HepG2 (cell line): ENCODE data around the gene OR14A16. TPM values are rescaled to one million over a fixed set of nuclear protein-coding genes. Genes with fewer than 3 reads are reported as not detected.

Experiments used
- ATAC-seq: fragments of 200-7000 bp; cut with Tn5 transposase; 3 replicates; pipeline ENCODE4 v1.9.1; 2020; ENCODE audit warnings: mild to moderate bottlenecking, moderate library complexity
- Bru-seq: library from RNA; stranded (reverse); fragments of 400-500 nt; gene quantifications from one replicate; lab custom pipeline; 2021; lab: Mats Ljungman, UMichigan
- BruChase-seq, 2 experiments: library from RNA; stranded (reverse); fragments of 400-500 nt; gene quantifications; one replicate each; lab custom pipeline; 2021; lab: Mats Ljungman, UMichigan
- BruUV-seq: library from RNA; stranded (reverse); fragments of 400-500 nt; replicated peaks from 2 replicates; lab custom pipeline; 2021; lab: Mats Ljungman, UMichigan
- CTCF ChIA-PET: fragments of 300-600 bp; formaldehyde crosslinking; extraction: SDS; loops from one replicate; lab custom pipeline; 2021; ENCODE audit warnings: low total read pairs, inconsistent platforms, low intra/inter-chr PET ratio; lab: Yijun Ruan, JAX
- POLR2A ChIA-PET: fragments of 350-600 bp; sonication (Branson Sonifier 250); formaldehyde crosslinking; loops from one replicate; lab custom pipeline; 2020; ENCODE audit warnings: antibody characterized with exemption, inconsistent platforms; lab: Yijun Ruan, JAX
- DNase-seq: peaks from one replicate; pipeline ENCODE4 v3.0.0-alpha.2; 2015; ENCODE audit warnings: low spot score
- FAIRE-seq: peaks from 3 replicates; lab custom pipeline; 2011; peaks lifted over from hg19 to GRCh38; lab: Jason Lieb, UNC
- H2AFZ ChIP-seq: one replicate; pipeline ENCODE4 v1.6.1; 2011; ENCODE audit warnings: low read length, inconsistent platforms
- H3K27ac ChIP-seq: fragments of 300-600 bp; 3 replicates; pipeline ENCODE4 v1.8.0; 2011; ENCODE audit warnings: mixed run types, mild to moderate bottlenecking, mixed read lengths, low read length, inconsistent platforms; ENCODE audit not compliant: insufficient read depth; ENCODE audit errors: extremely low read length
- H3K27me3 ChIP-seq, 2 experiments: fragments of 200-600 bp in 1 of 2; 2 replicates in 1 of 2; 3 replicates in 1 of 2; pipeline versions ENCODE4 v1.6.0 to v1.8.0; 2011; ENCODE audit warnings: low read length in 2 of 2, mild to moderate bottlenecking in 2 of 2, moderate library complexity in 2 of 2, inconsistent platforms in 1 of 2; ENCODE audit not compliant: insufficient read depth in 2 of 2, control insufficient read depth in 1 of 2
- H3K36me3 ChIP-seq, 2 experiments: fragments of 200-600 bp in 1 of 2; replicated peaks in 1 of 2; 2 replicates in 1 of 2; 3 replicates in 1 of 2; pipeline versions ENCODE4 v1.5.1 to v1.8.0; 2011; ENCODE audit warnings: low read length in 2 of 2, inconsistent platforms in 1 of 2; ENCODE audit not compliant: insufficient read depth in 2 of 2, control insufficient read depth in 1 of 2
- H3K4me1 ChIP-seq: 2 replicates; pipeline ENCODE4 v1.5.1; 2012; ENCODE audit warnings: low read length, inconsistent platforms; ENCODE audit not compliant: insufficient read depth
- H3K4me2 ChIP-seq: 2 replicates; pipeline ENCODE4 v1.6.0; 2011; ENCODE audit warnings: low read depth, low read length, inconsistent platforms
- H3K4me3 ChIP-seq, 3 experiments: fragments of 200-600 bp in 1 of 3; sonication (generic), shearing (Covaris generic) in 1 of 3; replicated peaks in 1 of 3; 2 replicates each; pipeline ENCODE4 v1.5.1; 2011 to 2016; ENCODE audit warnings: low read length in 3 of 3, inconsistent platforms in 2 of 3, low read depth in 2 of 3, mild to moderate bottlenecking in 2 of 3, control low read depth in 1 of 3, mixed read lengths in 1 of 3; ENCODE audit not compliant: insufficient read depth in 1 of 3
- H3K79me2 ChIP-seq: one replicate; pipeline ENCODE4 v1.6.1; 2011; ENCODE audit warnings: low read length, inconsistent platforms; ENCODE audit not compliant: insufficient read depth
- H3K9ac ChIP-seq: 2 replicates; pipeline ENCODE4 v1.6.0; 2011; ENCODE audit warnings: mild to moderate bottlenecking, low read depth, low read length, inconsistent platforms; ENCODE audit not compliant: insufficient read depth
- H3K9me3 ChIP-seq: 2 replicates; pipeline ENCODE4 v1.5.1; 2012; ENCODE audit warnings: mild to moderate bottlenecking, low read length
- H4K20me1 ChIP-seq: 2 replicates; pipeline ENCODE4 v1.6.0; 2011; ENCODE audit warnings: inconsistent platforms, mild to moderate bottlenecking, low read length, moderate library complexity; ENCODE audit not compliant: insufficient read depth
- CCDC6 ChIP-seq: sonication (generic); formaldehyde crosslinking; IDR thresholded peaks from 2 replicates; pipeline ENCODE4 v1.8.1; 2022; ENCODE audit warnings: mild to moderate bottlenecking, missing genetic modification reagents, moderate library complexity
- HINFP ChIP-seq: sonication (generic); formaldehyde crosslinking; IDR thresholded peaks from 2 replicates; pipeline ENCODE4 v1.4.0; 2020; ENCODE audit warnings: low read depth, mild to moderate bottlenecking, missing genetic modification reagents
- HMGXB4 ChIP-seq, 2 experiments: sonication (generic) in 1 of 2; formaldehyde crosslinking in 1 of 2; IDR thresholded peaks; 2 replicates each; pipeline versions ENCODE4 v1.4.0 to v1.6.1; 2018 to 2020; ENCODE audit warnings: missing genetic modification reagents in 2 of 2, borderline replicate concordance in 1 of 2, low read depth in 1 of 2, mild to moderate bottlenecking in 1 of 2, missing biosample characterization in 1 of 2
- HNF4G ChIP-seq, 2 experiments: sonication (generic) in 1 of 2; formaldehyde crosslinking in 1 of 2; IDR thresholded peaks; 2 replicates each; pipeline versions ENCODE4 v1.4.0 to v1.6.1; 2011 to 2020; ENCODE audit warnings: borderline replicate concordance in 2 of 2, low read depth in 2 of 2, mild to moderate bottlenecking in 2 of 2, low read length in 1 of 2, missing genetic modification reagents in 1 of 2, moderate library complexity in 1 of 2
- HNRNPK ChIP-seq: fragments of 200-400 bp; formaldehyde crosslinking; IDR thresholded peaks from 2 replicates; pipeline ENCODE4 v1.6.1; 2018; ENCODE audit warnings: low read length, low read depth, moderate library complexity, mild to moderate bottlenecking; ENCODE audit not compliant: poor library complexity, severe bottlenecking
- SRY ChIP-seq: sonication (generic); formaldehyde crosslinking; IDR thresholded peaks from 2 replicates; pipeline ENCODE4 v1.8.0; 2022; ENCODE audit warnings: mild to moderate bottlenecking, missing genetic modification reagents
- USF2 ChIP-seq, 2 experiments: sonication (generic) in 1 of 2; formaldehyde crosslinking in 1 of 2; IDR thresholded peaks; 2 replicates each; pipeline versions ENCODE4 v1.5.1 to v1.6.1; 2011 to 2020; ENCODE audit warnings: borderline replicate concordance in 1 of 2, low read depth in 1 of 2, low read length in 1 of 2, mild to moderate bottlenecking in 1 of 2, missing genetic modification reagents in 1 of 2, moderate library complexity in 1 of 2
- ZFP41 ChIP-seq: sonication (generic); formaldehyde crosslinking; IDR thresholded peaks from 2 replicates; pipeline ENCODE4 v1.4.0; 2020; ENCODE audit warnings: mild to moderate bottlenecking, missing genetic modification reagents, borderline replicate concordance
- ZNF354B ChIP-seq: sonication (generic); formaldehyde crosslinking; IDR thresholded peaks from 2 replicates; pipeline ENCODE4 v1.8.0; 2022; ENCODE audit warnings: mild to moderate bottlenecking, missing genetic modification reagents
- ZNF749 ChIP-seq: sonication (generic); formaldehyde crosslinking; IDR thresholded peaks from 2 replicates; pipeline ENCODE4 v1.8.0; 2022; ENCODE audit warnings: mild to moderate bottlenecking, missing genetic modification reagents, moderate library complexity, borderline replicate concordance
- WGBS: methylation state at CpG from one replicate; pipeline ENCODE4 v1.1.6; 2017; ENCODE audit warnings: low lambda C conversion rate; 5-methylcytosine and 5-hydroxymethylcytosine counted together
- in situ Hi-C: cut with HindIII; loops from 2 replicates; pipeline ENCODE4 v1.10.0; 2017; ENCODE audit warnings: low pct_unique_long_range_greater_than_20kb; ENCODE audit not compliant: extremely low pct_ligation_motif_present
- intact Hi-C: fragments of 100-400 bp; cut with micrococcal nuclease; formaldehyde crosslinking; loops from one replicate; pipeline ENCODE4 v1.10.0; 2022; ENCODE audit not compliant: unreplicated experiment
- long read RNA-seq, 2 experiments: library from RNA in 1 of 2; library from polyadenylated mRNA in 1 of 2; stranded (forward) in 1 of 2; unstranded in 1 of 2; transcript quantifications; one replicate each; pipeline ENCODE4 v2.0.0, GENCODE V29; 2019 to 2022
- polyA minus RNA-seq, 3 experiments: library from RNA; depleted of rRNA, polyadenylated mRNA; stranded (reverse); fragments of >200 nt; gene quantifications; 2 replicates each; pipeline ENCODE4 v1.2.3, GENCODE V29; 2011; ENCODE audit warnings: low replicate concordance in 1 of 3
- polyA plus RNA-seq, 8 experiments: library from polyadenylated mRNA; depleted of rRNA in 3 of 8; stranded (reverse) in 7 of 8; unstranded in 1 of 8; fragments of >200 nt; fragmentation: Illumina TruSeq in 4 of 8; extraction: Trizol in 4 of 8; gene quantifications; 2 replicates each; pipeline versions ENCODE4 v1.2.1 to v1.2.3, GENCODE V29; 2011 to 2016; ENCODE audit warnings: low read depth in 4 of 8, missing spikeins in 1 of 8, mixed read lengths in 1 of 8; ENCODE audit not compliant: insufficient read depth in 1 of 8
- total RNA-seq, 5 experiments: library from RNA; depleted of rRNA; stranded (reverse); fragments of >200 nt; fragmentation: Illumina TruSeq; extraction: Trizol; gene quantifications; 2 replicates each; pipeline ENCODE4 v1.2.3, GENCODE V29; 2016; ENCODE audit warnings: low read depth in 1 of 5

OR14A16 gene
- total RNA-seq (2016; rRNA removed; fragmentation: Illumina TruSeq; extraction: Trizol), result not detected in 2 replicates
- total RNA-seq (2016; cell fraction: cytosol; rRNA removed; fragmentation: Illumina TruSeq; extraction: Trizol; ENCODE audit: low read depth), result not detected in 2 replicates
- not detected in 2 replicates for total RNA-seq (2016; cell fraction: insoluble cytoplasmic fraction; rRNA removed; fragmentation: Illumina TruSeq; extraction: Trizol)
- total RNA-seq (2016; cell fraction: membrane; rRNA removed; fragmentation: Illumina TruSeq; extraction: Trizol), result not detected in 2 replicates
- not detected in 2 replicates for total RNA-seq (2016; cell fraction: nucleus; rRNA removed; fragmentation: Illumina TruSeq; extraction: Trizol)
- not detected in 2 replicates for polyA plus RNA-seq (2011; rRNA removed)
- not detected in 2 replicates for polyA plus RNA-seq (2011; cell fraction: cytosol; rRNA removed)
- polyA plus RNA-seq (2011; cell fraction: nucleus; rRNA removed), result not detected in 2 replicates
- polyA plus RNA-seq (2012), result not detected in 2 replicates
- not detected in 2 replicates for polyA plus RNA-seq (2016; cell fraction: cytosol; fragmentation: Illumina TruSeq; extraction: Trizol; ENCODE audit: low read depth)
- polyA plus RNA-seq (2016; cell fraction: insoluble cytoplasmic fraction; fragmentation: Illumina TruSeq; extraction: Trizol; ENCODE audit: low read depth), result not detected in 2 replicates
- polyA plus RNA-seq (2016; cell fraction: membrane; fragmentation: Illumina TruSeq; extraction: Trizol; ENCODE audit: low read depth), result not detected in 2 replicates
- polyA plus RNA-seq (2016; cell fraction: nucleus; fragmentation: Illumina TruSeq; extraction: Trizol; ENCODE audit: insufficient read depth, low read depth), result not detected in 2 replicates
- polyA minus RNA-seq (2011; rRNA and poly(A)+ RNA removed; ENCODE audit: low replicate concordance), result not detected in 2 replicates
- not detected in 2 replicates for polyA minus RNA-seq (2011; cell fraction: cytosol; rRNA and poly(A)+ RNA removed)
- not detected in 2 replicates for polyA minus RNA-seq (2011; cell fraction: nucleus; rRNA and poly(A)+ RNA removed)
- Bru-seq, nascent RNA, result not detected
- BruChase-seq, experiment 1, labeled RNA remaining after a 6-hour chase, result not detected
- BruChase-seq, experiment 2, labeled RNA remaining after a 2-hour chase, result not detected
- long read RNA-seq, experiment 1, result 0 reads
- long read RNA-seq, experiment 2, result 0 reads

DNA sequence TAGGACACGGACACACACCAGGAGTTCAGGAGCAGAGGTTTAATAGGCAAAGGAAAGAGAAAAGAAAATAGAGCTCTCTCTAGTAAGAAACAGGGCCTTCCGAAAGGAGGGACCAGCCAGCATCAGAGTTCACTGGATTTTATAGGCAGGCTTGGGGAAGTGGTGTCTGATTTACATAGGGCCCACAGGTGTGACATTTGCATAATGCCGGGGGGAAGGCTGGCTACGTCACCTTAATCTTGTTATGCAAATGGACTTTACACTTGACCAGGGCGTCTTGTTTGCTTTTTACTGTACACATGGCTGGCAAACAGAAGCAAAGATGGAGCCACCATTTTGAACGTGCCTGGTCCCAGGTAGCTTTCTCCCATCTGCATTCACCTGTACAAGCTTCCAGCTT, at the start of gene OR14A16:
Gene OR14A16 (minus strand): TSS at position 97 of the 400 bp plus-strand sequence. CDS start 8,390 bp downstream, outside the sequence.
- FAIRE-seq, result no peak
- in situ Hi-C loops, result no loop called here
- TF ChIP-seq ZNF749 (CRISPR knock-in tag) (no peak), HINFP (CRISPR knock-in tag) (no peak), HNRNPK (no peak), ZFP41 (CRISPR knock-in tag) (no peak), HNF4G (IDR thresholded peaks at IDR 0.05; ENCODE audit: borderline replicate concordance, low read depth, low read length) (no peak), HNF4G (CRISPR knock-in tag; IDR thresholded peaks at IDR 0.05; ENCODE audit: borderline replicate concordance, low read depth) (no peak), ZNF354B (CRISPR knock-in tag) (no peak), USF2 (IDR thresholded peaks at IDR 0.05; ENCODE audit: low read depth, low read length) (no peak), USF2 (CRISPR knock-in tag; IDR thresholded peaks at IDR 0.05; ENCODE audit: borderline replicate concordance) (no peak), SRY (CRISPR knock-in tag) (no peak), CCDC6 (CRISPR knock-in tag) (no peak), HMGXB4 (CRISPR knock-in tag; IDR thresholded peaks at IDR 0.05; ENCODE audit: borderline replicate concordance in 1 of 2, low read depth in 1 of 2) (no peak)

More for the DNA sequence above, at the start of gene OR14A16:
- no peaks in the 10 kb centered on the region for H3K79me2 ChIP-seq
- DNase-seq, result no peak
- intact Hi-C loops, result no loop called here
- H3K27ac ChIP-seq, result no peak within 1 kb of the TSS
- ATAC-seq, result no peak
- 3% methylated on average over 6 of the region's 6 CpGs for WGBS
- no peaks in the 10 kb centered on the region for H3K4me1 ChIP-seq
- H3K27me3 ChIP-seq, result no peaks in the 10 kb centered on the region
- H3K4me3 ChIP-seq, result no peak within 1 kb of the TSS
- ChIA-PET CTCF (no interaction called here), POLR2A (no interaction called here)
- peaks cover 28% of the 10 kb centered on the region for H3K9me3 ChIP-seq
- H4K20me1 ChIP-seq, result no peaks in the 10 kb centered on the region
- H2AFZ ChIP-seq, result no peak within 1 kb of the TSS
- H3K36me3 ChIP-seq, result no peaks in the 10 kb centered on the region
- H3K9ac ChIP-seq, result no peak within 1 kb of the TSS
- no TSS peak for BruUV-seq
- no peak within 1 kb of the TSS for H3K4me2 ChIP-seq
